Sigmoid colon (tissue), 7 donors: ENCODE results near the gene AQP1. TPM values are rescaled to one million over a fixed set of nuclear protein-coding genes. Genes with fewer than 3 reads are reported as not detected.

ENCODE experiments used
- DNase-seq: peaks from one replicate; pipeline ENCODE4 v3.0.0-alpha.2; 2019
- H3K27ac ChIP-seq, 4 donors: fragments of 200-600 bp; sonication (generic); one replicate each; pipeline ENCODE4 v1.5.1; 2016 to 2019; ENCODE audit warnings: mild to moderate bottlenecking in 1 of 4
- H3K27me3 ChIP-seq, 3 donors: fragments of 200-600 bp; sonication (generic); one replicate each; pipeline ENCODE4 v1.5.1; 2019; ENCODE audit warnings: mild to moderate bottlenecking in 1 of 3
- H3K36me3 ChIP-seq, 4 donors: fragments of 200-600 bp; sonication (generic); one replicate each; pipeline ENCODE4 v1.5.1; 2016 to 2019
- H3K4me1 ChIP-seq, 4 donors: fragments of 200-600 bp; sonication (generic); one replicate each; pipeline ENCODE4 v1.5.1; 2017 to 2019
- H3K4me3 ChIP-seq, 4 donors: fragments of 200-600 bp; sonication (generic); one replicate each; pipeline ENCODE4 v1.5.1; 2017 to 2019; ENCODE audit warnings: mild to moderate bottlenecking in 2 of 4, moderate library complexity in 1 of 4
- H3K9me3 ChIP-seq, 4 donors: fragments of 200-600 bp in 3 of 4; sonication (generic) in 3 of 4; one replicate each; pipeline versions ENCODE4 v1.5.1 to v1.6.1; 2013 to 2019
- CTCF ChIP-seq, 4 experiments: fragments of 450-650 bp in 3 of 4; fragments of 200-600 bp in 1 of 4; IDR thresholded peaks; one replicate each; pipeline ENCODE4 v1.5.1; 2016 to 2019; ENCODE audit warnings: antibody characterized with exemption in 4 of 4, mild to moderate bottlenecking in 3 of 4, moderate library complexity in 2 of 4
- EP300 ChIP-seq, 4 donors: sonication (generic); formaldehyde crosslinking; IDR thresholded peaks; one replicate each; pipeline ENCODE4 v1.6.1; 2017; ENCODE audit warnings: antibody characterized with exemption in 4 of 4
- POLR2A ChIP-seq, 2 donors: fragments of 450-650 bp; IDR thresholded peaks; one replicate each; pipeline ENCODE4 v1.6.1; 2016; ENCODE audit warnings: antibody characterized with exemption in 2 of 2, mild to moderate bottlenecking in 2 of 2, moderate library complexity in 2 of 2
- POLR2AphosphoS5 ChIP-seq, 4 donors: sonication (generic); formaldehyde crosslinking; IDR thresholded peaks; one replicate each; pipeline ENCODE4 v1.6.1; 2017; ENCODE audit warnings: antibody characterized with exemption in 4 of 4
- WGBS, 2 donors: extraction: QIAGEN DNeasy Blood & Tissue Kit; methylation state at CpG; one replicate each; pipeline ENCODE4 v1.1.7; 2013; 5-methylcytosine and 5-hydroxymethylcytosine counted together
- intact Hi-C: fragments of 100-400 bp; cut with DNase I; formaldehyde crosslinking; loops from one replicate; pipeline ENCODE4 v1.15.1; 2023
- polyA plus RNA-seq, 3 donors: library from polyadenylated mRNA; stranded (reverse); fragments of 200-250 nt; gene quantifications; one replicate each; pipeline ENCODE4 v1.2.3, GENCODE V29; 2013
- total RNA-seq, 4 donors: library from RNA; depleted of rRNA; stranded (reverse); fragments of >200 nt; gene quantifications; one replicate each; pipeline ENCODE4 v1.1.0, GENCODE V29; 2016
- donor health status: healthy with polysubstance abuse.
- donor health status: Bipolar disorder and iron deficiency.
- donor health status: healthy.

AQP1 gene
- total and polyA plus RNA-seq, 7 donors: 3.7 to 191 (median 66.0) TPM

- TF ChIP-seq POLR2A (IDR thresholded peaks at IDR 0.05) (no peak), POLR2AphosphoS5 (IDR thresholded peaks at IDR 0.05) (peak in 2 of 4 donors; percentile 33 to 48)
- DNase-seq: no peak
- H3K4me1 ChIP-seq: peaks cover 0 to 42% (median 33%) of the 10 kb centered on the region in 4 donors
- no peak overlapping the region for H3K4me3 ChIP-seq
- intact Hi-C loops: no loop called here
- H3K27me3 ChIP-seq: no peaks in the 10 kb centered on the region
- no peaks in the 10 kb centered on the region for H3K9me3 ChIP-seq
- peak overlapping the region; percentile 64 to 75 (median 68) for H3K27ac ChIP-seq
- H3K36me3 ChIP-seq: peaks cover 0 to 11% (median 0%) of the 10 kb centered on the region in 4 donors
- 66 to 77% methylated on average over 12 of the region's 12 CpGs for WGBS, 2 donors
Measured at GRCh38 chr7:30880125-30880720, 31.4 kb upstream of the AQP1 start.

- DNase-seq: no peak
- intact Hi-C loops: no loop called here
- 88 to 92% methylated on average over 4 of the region's 4 CpGs for WGBS, 2 donors
- no peak overlapping the region for H3K4me3 ChIP-seq
- TF ChIP-seq EP300 (IDR thresholded peaks at IDR 0.05): no peak
- no peak for TF ChIP-seq POLR2AphosphoS5 (IDR thresholded peaks at IDR 0.05)
- TF ChIP-seq CTCF (IDR thresholded peaks at IDR 0.05): no peak
- TF ChIP-seq POLR2A (IDR thresholded peaks at IDR 0.05): no peak
- peaks cover 0 to 45% (median 33%) of the 10 kb centered on the region in 4 donors for H3K4me1 ChIP-seq
- H3K36me3 ChIP-seq: peaks cover 0 to 4% (median 0%) of the 10 kb centered on the region in 4 donors
- no peaks in the 10 kb centered on the region for H3K9me3 ChIP-seq
- no peaks in the 10 kb centered on the region for H3K27me3 ChIP-seq
- H3K27ac ChIP-seq: peak overlapping the region; percentile 64 to 75 (median 68)
Measured at GRCh38 chr7:30880941-30881340, 30.7 kb upstream of the AQP1 start.

- no peak for TF ChIP-seq EP300 (IDR thresholded peaks at IDR 0.05)
- no peak for TF ChIP-seq CTCF (IDR thresholded peaks at IDR 0.05)
- TF ChIP-seq POLR2A (IDR thresholded peaks at IDR 0.05): no peak
- TF ChIP-seq POLR2AphosphoS5 (IDR thresholded peaks at IDR 0.05): no peak
- H3K4me3 ChIP-seq: no peak overlapping the region
- intact Hi-C loops: no loop called here
- H3K27me3 ChIP-seq: no peaks in the 10 kb centered on the region
- H3K4me1 ChIP-seq: peaks cover 0 to 48% (median 37%) of the 10 kb centered on the region in 4 donors
- H3K36me3 ChIP-seq: no peaks in the 10 kb centered on the region
- WGBS, 2 donors: 93 to 96% methylated on average over 7 of the region's 7 CpGs
- H3K27ac ChIP-seq: peak overlapping the region in 2 of 4 donors; percentile 64 to 75
- no peaks in the 10 kb centered on the region for H3K9me3 ChIP-seq
- DNase-seq: no peak
Measured at GRCh38 chr7:30881448-30881847, 30.2 kb upstream of the AQP1 start.

- Histone ChIP-seq H3K36me3 (no peaks in the 10 kb centered on the region), H3K4me1 (peaks cover 0 to 58% (median 51%) of the 10 kb centered on the region in 4 donors), H3K27me3 (no peaks in the 10 kb centered on the region), H3K4me3 (no peak overlapping the region), H3K9me3 (no peaks in the 10 kb centered on the region), H3K27ac (no peak overlapping the region)
- intact Hi-C loops: loop anchor here (5.0 kb wide), 1 partner anchor 83 kb away; no protein-coding TSS in a partner anchor
- DNase-seq: no peak
- TF ChIP-seq CTCF (IDR thresholded peaks at IDR 0.05): no peak
- TF ChIP-seq POLR2AphosphoS5 (IDR thresholded peaks at IDR 0.05): no peak
- TF ChIP-seq POLR2A (IDR thresholded peaks at IDR 0.05): no peak
- TF ChIP-seq EP300 (IDR thresholded peaks at IDR 0.05): no peak
Measured at GRCh38 chr7:30884881-30885280, 26.8 kb upstream of the AQP1 start.

GRCh38 chr7:30886608-30887011 lies 25.0 kb upstream of the AQP1 start:
- 85 to 89% methylated on average over 7 of the region's 7 CpGs for WGBS, 2 donors
- no peak for DNase-seq
- Histone ChIP-seq H3K36me3 (no peaks in the 10 kb centered on the region), H3K4me3 (no peak overlapping the region), H3K4me1 (peaks cover 0 to 41% (median 35%) of the 10 kb centered on the region in 4 donors), H3K27me3 (no peaks in the 10 kb centered on the region), H3K9me3 (no peaks in the 10 kb centered on the region), H3K27ac (peak overlapping the region in 2 of 4 donors; percentile 71 to 75)
- TF ChIP-seq CTCF (IDR thresholded peaks at IDR 0.05): no peak
- no peak for TF ChIP-seq POLR2AphosphoS5 (IDR thresholded peaks at IDR 0.05)
- no peak for TF ChIP-seq EP300 (IDR thresholded peaks at IDR 0.05)
- TF ChIP-seq POLR2A (IDR thresholded peaks at IDR 0.05): no peak
- intact Hi-C loops: loop anchor here (5.0 kb wide), 1 partner anchor 84 kb away; no protein-coding TSS in a partner anchor
